Occipital lobe (tissue), 2 donors: Measurements from ENCODE around the gene CNRIP1. TPM values are rescaled to one million over a fixed set of nuclear protein-coding genes. Genes with fewer than 3 reads are reported as not detected.
"Not testable (repeated sequence)": the region's sequence is repeated elsewhere in the genome, so short reads cannot be mapped to it uniquely, and the experiment has no call there.

Source experiments
- DNase-seq: peaks from one replicate; lab custom pipeline; 2025; lab: John Stamatoyannopoulos, UW
- total RNA-seq: library from RNA; depleted of rRNA; stranded (reverse); fragments of >200 nt; gene quantifications from one replicate; pipeline ENCODE4 v1.2.3, GENCODE V29; 2014

CNRIP1 gene, protein sequence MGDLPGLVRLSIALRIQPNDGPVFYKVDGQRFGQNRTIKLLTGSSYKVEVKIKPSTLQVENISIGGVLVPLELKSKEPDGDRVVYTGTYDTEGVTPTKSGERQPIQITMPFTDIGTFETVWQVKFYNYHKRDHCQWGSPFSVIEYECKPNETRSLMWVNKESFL
- total RNA-seq, result 74.2 TPM

GRCh38 chr2:68319398-68320117, at the start of gene CNRIP1:
Gene CNRIP1 (minus strand): TSS chr2:68319949. CDS start chr2:68319400, 549 bp downstream.
- DNase-seq, result peak; percentile 75

DNA sequence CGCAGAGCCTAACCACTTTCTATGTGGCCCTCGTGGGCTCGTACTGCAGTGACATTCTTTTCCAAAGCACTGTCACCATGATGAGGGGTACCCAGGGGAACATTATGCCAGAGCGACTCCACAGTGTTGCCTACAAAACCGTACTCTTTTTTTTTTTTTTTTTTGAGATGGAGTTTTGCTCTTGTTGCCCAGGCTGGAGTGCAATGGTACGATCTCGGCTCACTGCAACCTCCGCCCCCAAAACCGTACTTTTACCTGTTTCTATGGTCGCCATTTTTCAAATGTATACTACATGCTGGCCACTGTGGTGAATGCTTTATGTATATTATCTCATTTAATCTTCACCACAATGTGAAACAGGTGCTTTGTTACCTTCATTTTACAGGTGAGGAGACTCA, 49.6 kb upstream of the CNRIP1 start:
- DNase-seq, result no peak

DNA sequence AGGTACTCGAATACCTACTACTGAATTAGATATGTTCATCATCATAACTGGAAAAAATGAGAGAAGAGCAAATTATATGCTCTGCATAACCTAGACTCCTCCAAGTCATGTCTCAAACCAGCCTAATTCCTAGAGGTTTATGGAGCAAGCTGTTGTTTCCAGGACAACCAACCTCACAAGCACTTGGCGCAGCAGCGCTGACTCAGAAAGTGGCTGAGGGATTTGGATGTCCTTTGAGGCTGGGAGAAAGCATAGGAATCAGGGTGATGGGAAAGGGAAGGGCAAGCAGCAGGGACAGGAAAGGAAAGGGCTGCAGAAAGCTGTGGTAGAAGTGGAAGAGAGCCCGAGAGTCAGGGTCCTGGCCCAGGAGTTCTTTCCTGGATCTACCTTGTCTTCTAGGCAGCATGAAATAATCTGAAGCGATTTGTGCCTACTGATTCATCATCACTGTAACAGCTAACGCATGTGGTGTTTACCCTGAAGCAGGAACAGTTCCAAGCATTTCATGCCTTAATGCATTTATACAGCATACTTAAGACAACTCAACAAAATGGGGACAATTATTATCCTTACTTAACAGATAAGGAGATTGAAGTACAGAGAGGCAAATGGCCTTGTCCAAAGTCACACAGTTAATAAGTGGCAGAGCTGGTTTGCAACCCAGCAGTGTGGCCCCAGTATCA, 49.0 kb upstream of the CNRIP1 start:
- peak; percentile 64 for DNase-seq

DNA sequence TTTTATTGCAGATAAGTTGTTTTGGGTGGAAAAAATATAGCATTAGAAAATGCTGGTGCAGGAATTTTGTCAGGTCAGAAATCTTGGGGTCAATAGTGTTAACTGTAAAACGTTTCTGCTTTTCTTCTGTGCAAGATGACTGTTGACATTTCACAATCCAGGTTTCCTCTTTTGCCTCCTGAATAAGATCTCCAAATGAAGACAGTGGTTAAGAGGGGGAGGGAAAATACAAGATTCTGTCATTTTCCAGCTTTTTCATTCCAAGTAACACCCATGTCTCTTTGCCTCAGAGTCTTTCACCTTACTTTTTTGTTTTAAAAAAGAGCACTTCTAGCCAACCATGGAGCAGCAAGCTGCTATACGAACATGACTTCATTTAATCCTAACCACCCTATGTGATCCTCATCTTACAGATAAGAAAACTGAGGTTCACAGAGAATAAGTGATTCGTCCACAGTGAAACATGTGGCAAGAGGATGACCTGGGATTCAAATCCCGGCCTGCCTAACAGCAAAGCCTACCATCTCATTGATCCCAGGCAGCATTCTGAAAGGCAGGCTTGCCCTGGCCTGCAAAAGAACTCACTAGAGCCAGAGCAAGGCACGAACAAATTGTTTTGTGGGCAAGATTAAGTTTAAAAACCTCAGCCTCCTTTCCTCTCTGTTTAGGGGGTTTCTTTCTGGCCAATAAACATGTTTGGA, 48.4 kb upstream of the CNRIP1 start:
- no peak for DNase-seq

GRCh38 chr2:68366083-68366560, 46.4 kb upstream of the CNRIP1 start:
- no peak for DNase-seq

DNA sequence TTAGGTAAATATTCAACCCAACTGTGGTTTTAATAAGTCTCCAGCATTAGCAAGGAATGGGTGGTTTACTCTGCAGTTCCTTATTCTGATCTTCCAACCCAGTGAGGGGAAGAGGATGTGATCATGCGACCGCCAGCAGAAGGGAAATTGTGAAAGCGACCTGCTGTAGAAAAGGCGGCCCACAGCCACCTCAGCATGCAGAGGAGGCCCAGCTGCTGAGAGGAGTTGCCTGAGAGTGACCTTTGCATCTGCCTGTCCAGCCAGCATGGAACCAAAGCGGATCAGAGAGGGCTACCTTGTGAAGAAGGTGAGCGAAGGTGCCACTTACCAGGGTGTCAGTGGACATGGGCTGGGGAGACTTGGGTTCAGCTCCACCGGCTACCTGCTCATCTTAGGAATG, 45.3 kb upstream of the CNRIP1 start, which contains the start of gene PLEK:
Gene PLEK, plus strand, starts transcription at position 196 of the 400 bp plus-strand sequence. Its CDS starts 70 bp downstream, at position 266.
- no peak for DNase-seq

DNA sequence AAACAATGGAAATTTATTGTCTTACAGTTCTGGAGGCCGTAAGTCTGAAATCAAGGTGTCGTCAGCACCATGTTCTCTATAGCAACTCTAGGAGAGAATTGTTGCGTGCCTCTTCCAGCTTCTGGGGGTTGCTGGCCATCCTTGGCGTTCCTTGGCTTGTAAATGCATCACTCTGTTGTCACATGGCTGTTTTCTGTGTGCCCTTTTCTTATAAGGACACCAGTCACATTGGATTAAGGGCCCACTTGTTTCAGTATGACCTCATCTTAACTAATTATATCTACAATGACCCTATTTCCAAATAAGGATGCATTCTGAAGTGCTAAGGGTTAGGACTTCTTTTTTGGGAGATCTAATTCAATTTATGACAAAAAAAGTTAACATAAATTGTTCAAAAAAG, 44.0 kb upstream of the CNRIP1 start:
- DNase-seq, result no peak

GRCh38 chr2:68362749-68363148, 43.0 kb upstream of the CNRIP1 start:
- DNase-seq, result no peak

- peak; percentile 10 for DNase-seq
Measured at GRCh38 chr2:68362069-68362468, 42.3 kb upstream of the CNRIP1 start.

DNA sequence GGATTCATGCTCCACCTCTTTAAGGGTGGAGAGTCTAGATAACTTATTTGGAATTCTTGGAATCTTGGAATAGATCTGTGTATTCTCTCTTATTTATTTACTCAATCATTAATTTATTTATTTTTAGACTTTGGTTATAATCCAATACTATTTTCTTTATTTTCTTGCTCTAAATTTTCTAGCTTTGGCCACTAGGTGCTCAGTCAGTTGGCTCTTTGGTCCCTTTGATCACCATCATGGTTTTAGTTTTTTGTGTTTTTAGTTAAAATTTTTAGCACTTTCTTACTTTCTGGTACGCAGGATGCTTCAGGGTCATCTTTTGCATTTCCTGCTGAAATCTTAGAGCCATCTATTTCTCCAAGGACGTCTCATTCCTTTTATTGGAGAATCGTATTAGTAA, 40.1 kb upstream of the CNRIP1 start:
- no peak for DNase-seq

DNA sequence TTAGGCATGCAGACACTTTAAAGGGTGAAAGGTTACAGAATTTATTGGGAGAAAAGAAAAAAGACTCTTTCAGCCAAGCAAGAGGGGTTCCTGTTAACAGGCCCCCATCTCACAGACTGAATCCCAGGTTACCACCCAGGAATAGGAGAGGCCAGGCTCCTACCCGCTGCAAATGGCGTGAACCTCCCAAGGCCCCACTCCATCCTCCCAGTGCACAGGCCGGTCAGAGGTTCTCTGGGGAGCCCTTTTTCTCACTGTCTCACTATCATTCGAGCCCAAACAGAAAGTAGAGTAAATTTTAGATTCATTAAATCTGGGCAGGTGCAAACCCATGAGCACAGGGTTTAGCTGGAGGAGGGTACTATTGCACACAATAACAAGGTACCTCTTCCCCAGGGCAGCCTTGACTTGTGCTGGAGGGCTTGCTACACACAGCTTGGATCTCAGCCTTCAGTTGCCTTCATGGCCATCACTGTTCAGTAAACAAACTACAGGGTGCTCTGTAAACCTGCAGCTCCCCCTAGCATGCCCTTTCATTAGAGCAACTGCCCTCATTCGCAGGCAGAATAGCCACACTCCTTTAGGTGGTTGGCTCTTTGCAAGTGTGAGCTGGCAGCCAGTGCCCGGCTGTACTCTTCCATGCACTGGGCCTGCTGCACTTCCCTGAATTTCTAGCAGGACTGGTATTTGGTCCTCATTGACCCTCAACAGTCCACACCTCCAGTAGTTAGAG, 38.0 kb upstream of the CNRIP1 start:
- DNase-seq, result no peak

GRCh38 chr2:68356599-68357239, 37.0 kb upstream of the CNRIP1 start:
- no peak for DNase-seq

GRCh38 chr2:68352651-68353391, 33.1 kb upstream of the CNRIP1 start:
- DNase-seq, result no peak

DNA sequence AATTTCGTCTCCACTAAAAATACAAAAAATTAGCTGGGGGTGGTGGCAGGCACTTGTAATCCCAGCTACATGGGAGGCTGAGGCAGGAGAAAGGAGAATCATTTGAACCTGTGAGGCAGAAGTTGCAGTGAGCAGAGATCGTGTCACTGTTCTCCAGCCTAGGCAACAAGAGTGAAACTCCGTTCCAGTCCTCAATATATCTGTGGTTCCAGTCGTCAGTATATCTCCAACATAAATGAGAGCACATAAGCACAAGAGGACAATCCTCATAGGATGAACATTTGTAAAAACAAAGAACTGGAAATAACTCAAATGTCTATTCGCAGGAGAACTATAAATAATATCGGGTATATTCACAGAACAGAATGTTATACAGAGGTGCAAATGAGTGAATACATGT, 32.2 kb upstream of the CNRIP1 start:
- no peak for DNase-seq

DNA sequence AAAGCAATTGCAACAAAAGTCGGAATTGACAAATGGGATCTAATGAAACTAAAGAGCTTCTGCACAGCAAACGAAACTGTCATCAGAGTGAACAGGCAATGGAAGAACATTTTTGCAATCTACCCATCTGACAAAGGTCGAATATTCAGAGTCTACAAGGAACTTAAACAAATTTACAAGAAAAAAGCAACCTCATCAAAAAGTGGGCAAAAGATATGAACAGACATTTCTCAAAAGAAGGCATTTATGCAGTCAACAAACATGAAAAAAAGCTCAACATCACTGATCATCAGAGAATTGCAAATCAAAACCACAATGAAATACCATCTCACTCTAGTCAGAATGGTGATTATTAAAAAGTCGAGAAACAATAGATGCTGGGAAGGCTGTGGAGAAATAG, 29.3 kb upstream of the CNRIP1 start:
- DNase-seq, result not testable (repeated sequence)

DNA sequence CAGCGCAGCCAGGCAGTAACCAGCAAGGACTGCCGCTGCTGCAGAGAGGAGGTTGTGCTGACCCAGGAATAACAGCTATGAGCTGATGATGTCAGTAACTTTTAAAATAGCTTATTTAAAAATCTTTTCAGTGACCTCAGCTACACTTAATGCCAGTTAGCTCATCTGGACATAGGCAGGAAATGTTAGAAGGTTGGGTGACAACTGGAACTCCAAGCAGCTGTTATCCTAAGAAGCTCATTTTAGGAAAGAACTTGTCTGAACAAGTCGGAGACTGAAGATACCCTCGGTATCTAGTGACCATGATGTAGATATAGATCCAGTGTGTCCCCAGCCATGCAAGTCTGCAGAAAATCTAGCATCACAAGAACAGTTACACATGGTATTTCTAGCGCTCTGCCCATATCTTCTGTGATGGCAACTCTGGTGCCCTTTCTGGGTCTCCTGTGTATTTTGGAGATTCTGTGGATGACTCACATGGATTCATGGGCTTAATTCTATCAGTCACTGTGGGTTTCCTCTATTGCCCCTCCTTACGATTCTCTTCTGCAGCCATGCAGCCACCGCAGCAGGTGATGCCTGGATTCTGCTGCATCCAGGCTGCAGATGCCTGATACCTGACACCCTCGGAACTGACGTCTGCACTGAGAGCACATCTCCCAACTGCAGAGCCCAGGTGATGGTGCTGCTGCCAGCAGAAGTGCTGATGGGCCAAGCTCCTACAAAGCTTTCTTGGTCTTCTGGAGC, 25.6 kb upstream of the CNRIP1 start:
- no peak for DNase-seq

- no peak for DNase-seq
Measured at GRCh38 chr2:68344031-68344430, 24.3 kb upstream of the CNRIP1 start.

- DNase-seq, result no peak
Measured at GRCh38 chr2:68342470-68342869, 22.7 kb upstream of the CNRIP1 start.

DNA sequence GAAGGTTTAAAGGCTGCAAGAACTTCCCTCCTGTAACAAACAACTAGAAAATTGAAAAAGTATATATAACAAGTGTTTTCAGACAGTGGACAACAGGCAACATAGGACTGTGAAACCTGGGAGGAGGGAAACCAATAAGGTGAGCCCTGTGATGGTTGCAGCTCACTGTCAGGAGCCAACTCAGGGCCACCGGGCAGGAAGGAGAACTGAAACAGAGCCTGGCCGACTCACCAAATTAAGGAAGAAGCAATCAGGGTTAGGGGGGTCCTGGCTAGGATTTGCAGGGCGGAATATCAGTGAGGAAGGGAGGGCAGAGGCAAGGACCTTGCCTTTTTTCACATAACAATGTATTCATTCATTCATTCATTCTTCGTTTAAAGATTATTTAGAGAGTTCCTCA, 21.8 kb upstream of the CNRIP1 start:
- no peak for DNase-seq

- no peak for DNase-seq
Measured at GRCh38 chr2:68341062-68341329, 21.2 kb upstream of the CNRIP1 start.
